ENCODE results near the gene PXDN. TPM values are rescaled to one million over a fixed set of nuclear protein-coding genes. Genes with fewer than 3 reads are reported as not detected.

The PXDN gene
- total and polyA plus RNA-seq, 2 donors (not counting 3 experiments of a cell fraction or from before 2014, with no cell fraction given): 231 to 308 TPM

GRCh38 chr2:1621501-1621900 is 122.8 kb downstream of the PXDN start:
- CTCF ChIA-PET: no interaction called here
- no peaks in the 10 kb centered on the region for H4K20me1 ChIP-seq (replicated peaks; ENCODE audit: control insufficient read depth, extremely low read depth, insufficient read depth, low read length)
- no peaks in the 10 kb centered on the region for H3K79me2 ChIP-seq (ENCODE audit: control insufficient read depth, insufficient read depth, low read length)
- no peak for DNase-seq (ENCODE audit: low read depth, low spot score)
- no peak overlapping the region for H3K9ac ChIP-seq (replicated peaks; ENCODE audit: extremely low read depth, insufficient read depth, low read length)
- no peaks in the 10 kb centered on the region for H3K9me3 ChIP-seq (replicated peaks; ENCODE audit: control insufficient read depth, insufficient read depth, low read length)
- POLR2A ChIA-PET: no interaction called here
- FAIRE-seq: no peak
- dilution Hi-C loops (cut with MboI; ENCODE audit: extremely low pct_ligation_motif_present, low sequenced_read_pairs): no loop called here
- no peaks in the 10 kb centered on the region for H3K9me1 ChIP-seq (replicated peaks; ENCODE audit: control insufficient read depth, extremely low read depth, insufficient read depth, low read length)
- no peak overlapping the region for H3K4me2 ChIP-seq (ENCODE audit: insufficient read depth, low read length)
- peaks cover 0 to 3% of the 10 kb centered on the region in 2 experiments for H3K27me3 ChIP-seq (ENCODE audit: control insufficient read depth in 2 of 2, insufficient read depth in 2 of 2, low read length in 2 of 2)
- H3K27ac ChIP-seq (ENCODE audit: insufficient read depth, low read depth, low read length): no peak overlapping the region
- H2AFZ ChIP-seq (ENCODE audit: low read depth, low read length): no peak overlapping the region
- H3K36me3 ChIP-seq (ENCODE audit: control insufficient read depth in 2 of 2, extremely low read depth in 1 of 2, insufficient read depth in 2 of 2, low read length in 2 of 2): no peaks in the 10 kb centered on the region
- peaks cover 16% of the 10 kb centered on the region for H3K4me1 ChIP-seq (ENCODE audit: control insufficient read depth, extremely low read depth, insufficient read depth, low read length)
- BruUV-seq (replicated peaks): no TSS peak
- intact Hi-C loops (cut with micrococcal nuclease): no loop called here
- no peak overlapping the region for H3K4me3 ChIP-seq (replicated peaks in 1 of 3; ENCODE audit: insufficient read depth in 1 of 3, low read depth in 1 of 3, low read length in 3 of 3)
- TF ChIP-seq MAX (IDR thresholded peaks at IDR 0.05; ENCODE audit: insufficient read depth, insufficient read length): no peak
- TF ChIP-seq MYC (IDR thresholded peaks at IDR 0.05; ENCODE audit: low read depth, low read length): no peak
- TF ChIP-seq CTCF (IDR thresholded peaks at IDR 0.05; ENCODE audit: extremely low read depth in 1 of 2, insufficient read depth in 1 of 2, low read depth in 1 of 2, low read length in 2 of 2): no peak
- TF ChIP-seq JUN (IDR thresholded peaks at IDR 0.05; ENCODE audit: borderline replicate concordance, insufficient read depth, insufficient read length, low read depth): no peak
- TF ChIP-seq FOS (IDR thresholded peaks at IDR 0.05; ENCODE audit: borderline replicate concordance, insufficient read depth, low read length): no peak
- no peak for TF ChIP-seq POLR2AphosphoS5 (IDR thresholded peaks at IDR 0.05; ENCODE audit: insufficient read depth, low read depth, low read length)
- TF ChIP-seq EZH2 (IDR thresholded peaks at IDR 0.05; ENCODE audit: borderline replicate concordance, low read depth, low read length, severe bottlenecking): no peak
- no peak for TF ChIP-seq POLR2A (IDR thresholded peaks at IDR 0.05; ENCODE audit: low read depth, low read length)
- TF ChIP-seq GATA2 (IDR thresholded peaks at IDR 0.05; ENCODE audit: insufficient read depth, insufficient read length, low read depth, low read length): no peak
